22Rv1 (cell line): ENCODE results near the gene NOL11.

Source experiments
- CTCF ChIP-seq: fragments of 450-650 bp; IDR thresholded peaks from 2 replicates; pipeline ENCODE4 v1.5.1; 2017; ENCODE audit warnings: mild to moderate bottlenecking
- ZFX ChIP-seq: fragments of 450-650 bp; IDR thresholded peaks from 2 replicates; pipeline ENCODE4 v1.6.1; 2017; ENCODE audit warnings: antibody characterized with exemption, borderline replicate concordance

DNA sequence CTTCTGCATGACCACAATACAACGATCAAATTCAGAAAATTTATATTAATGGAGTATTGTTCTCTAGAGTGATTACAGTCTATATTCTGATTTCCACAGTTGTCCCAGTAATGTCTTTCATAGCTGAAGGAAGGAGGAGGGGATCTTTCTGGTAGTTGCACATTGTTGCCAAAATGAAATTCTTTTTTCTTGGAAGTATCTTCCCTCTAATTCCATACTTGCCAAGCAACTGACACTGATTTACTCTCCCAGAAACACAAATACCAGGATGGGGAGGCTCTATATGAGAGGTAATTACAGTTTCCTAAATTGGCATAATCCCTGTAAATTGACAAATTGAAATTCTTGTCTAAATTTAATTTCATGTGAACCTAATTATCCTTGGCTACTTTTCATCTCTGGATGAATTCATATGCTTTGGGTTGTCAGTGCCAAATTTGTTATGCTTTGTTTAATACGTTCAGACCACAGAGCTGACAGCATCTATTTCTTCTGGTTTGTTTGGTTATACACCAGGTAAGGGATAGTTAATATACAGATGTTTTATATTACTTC lies 30.0 kb downstream of the NOL11 start:
- TF ChIP-seq CTCF, result no peak
- no peak for TF ChIP-seq ZFX
